K562 (cell line): ENCODE results near the gene PSMG3. TPM values are rescaled to one million over a fixed set of nuclear protein-coding genes. Genes with fewer than 3 reads are reported as not detected.

ENCODE experiments used
- ARID2 ChIP-seq: fragments of 450-650 bp; IDR thresholded peaks from 2 replicates; pipeline ENCODE4 v1.6.1; 2017; ENCODE audit warnings: antibody characterized with exemption, mild to moderate bottlenecking
- CAMTA2 ChIP-seq: fragments of 250-450 bp; sonication (Bioruptor Pico); conservative IDR thresholded peaks from 2 replicates; pipeline ENCODE4 v1.5.1; 2022
- GTF2A2 ChIP-seq: IDR thresholded peaks from 2 replicates; pipeline ENCODE4 v1.6.1; 2016; ENCODE audit warnings: mild to moderate bottlenecking, missing genetic modification characterization, missing compliant biosample characterization
- HBP1 ChIP-seq: fragments of 450-650 bp; formaldehyde crosslinking; IDR thresholded peaks from 2 replicates; pipeline ENCODE4 v1.4.0; 2022; ENCODE audit warnings: missing genetic modification characterization
- KDM4B ChIP-seq, 2 experiments: fragments of 450-650 bp in 1 of 2; sonication (generic) in 1 of 2; IDR thresholded peaks; 2 replicates each; pipeline ENCODE4 v1.6.1; 2016 to 2017; ENCODE audit warnings: borderline replicate concordance in 2 of 2, antibody characterized with exemption in 1 of 2, low read depth in 1 of 2, mild to moderate bottlenecking in 1 of 2
- KLF1 ChIP-seq: fragments of 450-650 bp; IDR thresholded peaks from 2 replicates; pipeline ENCODE4 v1.6.1; 2016; ENCODE audit warnings: missing genetic modification characterization, missing compliant biosample characterization
- LCOR ChIP-seq: sonication (generic); formaldehyde crosslinking; IDR thresholded peaks from 2 replicates; pipeline ENCODE4 v1.8.0; 2022; ENCODE audit warnings: mild to moderate bottlenecking, missing genetic modification reagents
- MNT ChIP-seq, 2 experiments: fragments of 450-650 bp; conservative IDR thresholded peaks; 2 replicates each; pipeline ENCODE4 v1.6.1; 2017; ENCODE audit warnings: mild to moderate bottlenecking in 2 of 2, moderate library complexity in 2 of 2
- NFE2L1 ChIP-seq: fragments of 450-650 bp; IDR thresholded peaks from 2 replicates; pipeline ENCODE4 v1.6.1; 2016; ENCODE audit warnings: missing genetic modification characterization, low read depth, mild to moderate bottlenecking, missing compliant biosample characterization, moderate library complexity, borderline replicate concordance
- NFXL1 ChIP-seq: fragments of 450-650 bp; formaldehyde crosslinking; IDR thresholded peaks from 2 replicates; pipeline ENCODE4 v1.4.0; 2021; ENCODE audit warnings: mild to moderate bottlenecking
- SPI1 ChIP-seq: IDR thresholded peaks from 2 replicates; pipeline ENCODE4 v1.6.1; 2011; ENCODE audit warnings: low read depth, low read length, control low read depth, borderline replicate concordance
- THRAP3 ChIP-seq: fragments of 450-650 bp; IDR thresholded peaks from 2 replicates; pipeline ENCODE4 v1.6.1; 2016; ENCODE audit warnings: mild to moderate bottlenecking, inconsistent platforms, borderline replicate concordance
- U2AF2 ChIP-seq: fragments of 200-400 bp; formaldehyde crosslinking; optimal IDR thresholded peaks from 2 replicates; pipeline ENCODE3; 2017; ENCODE audit warnings: low read depth, mild to moderate bottlenecking, low read length
- ZC3H4 ChIP-seq: sonication (generic); formaldehyde crosslinking; IDR thresholded peaks from 2 replicates; pipeline ENCODE4 v1.9.0; 2021; ENCODE audit warnings: missing genetic modification reagents, borderline replicate concordance
- ZMIZ1 ChIP-seq, 2 experiments: fragments of 150-350 bp in 1 of 2; IDR thresholded peaks; 2 replicates each; pipeline ENCODE4 v1.6.1; 2012 to 2016; ENCODE audit warnings: low read depth in 2 of 2, low read length in 2 of 2, mild to moderate bottlenecking in 1 of 2, moderate library complexity in 1 of 2
- ZNF280B ChIP-seq: fragments of 250-450 bp; sonication (Bioruptor Pico); IDR thresholded peaks from 2 replicates; pipeline ENCODE4 v1.5.1; 2021; ENCODE audit warnings: mild to moderate bottlenecking
- ZNF444 ChIP-seq: fragments of 250-450 bp; sonication (Bioruptor Pico); IDR thresholded peaks from 2 replicates; pipeline ENCODE4 v1.4.0; 2020; ENCODE audit warnings: mild to moderate bottlenecking, moderate library complexity
- ZNF75A ChIP-seq: fragments of 450-650 bp; formaldehyde crosslinking; IDR thresholded peaks from 2 replicates; pipeline ENCODE4 v1.4.0; 2020; ENCODE audit warnings: mild to moderate bottlenecking
- ZNF76 ChIP-seq: fragments of 250-450 bp; sonication (Bioruptor Pico); IDR thresholded peaks from 2 replicates; pipeline ENCODE4 v1.4.0; 2020; ENCODE audit warnings: mild to moderate bottlenecking, moderate library complexity, borderline replicate concordance
- polyA plus RNA-seq, 8 experiments: library from polyadenylated mRNA; depleted of rRNA in 4 of 8; stranded (reverse) in 5 of 8; unstranded in 3 of 8; fragments of >200 nt; fragmentation: Nextera tagmentation in 2 of 8; fragmentation: Illumina TruSeq in 1 of 8; extraction: Ambion mirVana in 2 of 8; extraction: Trizol in 1 of 8; gene quantifications; 2 replicates each; pipeline versions ENCODE4 v1.2.1 to v1.2.3, GENCODE V29; 2011 to 2014; ENCODE audit warnings: inconsistent platforms in 1 of 8, missing spikeins in 1 of 8
- total RNA-seq, 7 experiments: library from RNA; depleted of rRNA in 6 of 7; stranded (reverse); fragments of >200 nt in 6 of 7; fragmentation: Illumina TruSeq in 2 of 7; extraction: Trizol in 2 of 7; gene quantifications; 2 replicates each; pipeline versions ENCODE4 v1.2.1 to v1.2.3, GENCODE V29; 2011 to 2021; ENCODE audit warnings: low replicate concordance in 1 of 7

The PSMG3 gene
- total and polyA plus RNA-seq, 9 of the 15 experiments (the other 6 are each of a cell fraction or from before 2014, with no cell fraction given), result 34.8 to 122 (median 80.1) TPM

GRCh38 chr7:1569833-1570632 lies at the start of gene PSMG3 (continued):
- TF ChIP-seq ZNF280B (CRISPR knock-in tag) (no peak), U2AF2 (no peak), LCOR (peak; percentile 62; the same call in 1 of the 2 replicates), ZNF75A (CRISPR knock-in tag) (no peak), ZC3H4 (peak; percentile 70; the same call in 1 of the 2 replicates), CAMTA2 (CRISPR knock-in tag) (no peak; the same call in 1 of the 2 replicates), NFXL1 (CRISPR knock-in tag) (no peak), KDM4B (IDR thresholded peaks at IDR 0.05; ENCODE audit: borderline replicate concordance in 2 of 2, low read depth in 1 of 2) (peak in 1 of 2 experiments; percentile 89; a peak in 1 of 4 replicates), GTF2A2 (tag) (peak; percentile 90), ZMIZ1 (IDR thresholded peaks at IDR 0.05; ENCODE audit: low read depth in 2 of 2, low read length in 2 of 2) (0 out of 4 replicates have a peak, but pooled peaks of 1 of the 2 experiments have one; percentile 19), HBP1 (CRISPR knock-in tag) (no peak), THRAP3 (no peak), KLF1 (tag) (peak; percentile 82; the same call in 1 of the 2 replicates), ARID2 (no peak), NFE2L1 (tag) (no peak), ZNF76 (CRISPR knock-in tag) (no peak), ZNF444 (CRISPR knock-in tag) (no peak), SPI1 (0 out of 2 replicates have a peak, but pooled peaks have one; percentile 7), MNT (conservative IDR thresholded peaks at IDR 0.05) (peak; percentile 73 to 89; a peak in 3 of 4 replicates)
